Activated CD8-positive, alpha-beta memory T cell treated with anti-CD3 and anti-CD28 coated beads, Interleukin-2, amount 10 ng/mL, durations not matched to agents 7 days and 5 days (primary cell): ENCODE results near the gene MIGA2. TPM values are rescaled to one million over a fixed set of nuclear protein-coding genes. Genes with fewer than 3 reads are reported as not detected.
"Not testable (repeated sequence)": the region's sequence is repeated elsewhere in the genome, so short reads cannot be mapped to it uniquely, and the experiment has no call there.

Experiments
- ATAC-seq: fragments of 150-1000 bp; cut with Tn5 transposase; one replicate; pipeline ENCODE4 v1.10.0; 2021; ENCODE audit warnings: moderate library complexity
- CTCF ChIA-PET: fragments of 350-600 bp; sonication (Branson Sonifier 250); formaldehyde crosslinking; loops from one replicate; lab custom pipeline; 2021; ENCODE audit warnings: antibody characterized with exemption; lab: Charles Lee
- DNase-seq: peaks from one replicate; pipeline ENCODE4 v3.0.0-alpha.2; 2020
- H3K27ac Mint-ChIP-seq: one replicate; pipeline ENCODE4 v1.8.0; 2021; ENCODE audit warnings: mild to moderate bottlenecking, mixed read lengths
- H3K27me3 Mint-ChIP-seq: one replicate; pipeline ENCODE4 v1.8.0; 2021; ENCODE audit warnings: mixed read lengths
- H3K36me3 Mint-ChIP-seq: one replicate; pipeline ENCODE4 v1.8.0; 2021; ENCODE audit warnings: mild to moderate bottlenecking, mixed read lengths
- H3K4me1 Mint-ChIP-seq: one replicate; pipeline ENCODE4 v1.8.0; 2021; ENCODE audit warnings: mixed read lengths
- H3K4me3 Mint-ChIP-seq: one replicate; pipeline ENCODE4 v1.8.0; 2021; ENCODE audit warnings: mild to moderate bottlenecking, moderate library complexity, mixed read lengths
- H3K9me3 Mint-ChIP-seq: one replicate; pipeline ENCODE4 v1.8.0; 2022; ENCODE audit warnings: low read depth, mixed read lengths
- total RNA-seq, 2 experiments: library from RNA; stranded (reverse); gene quantifications; one replicate each; pipeline ENCODE4 v1.2.3, GENCODE V29; 2021

MIGA2 gene
- total RNA-seq, 2 experiments from 2014 or later = 39.3 to 51.3 TPM

DNA sequence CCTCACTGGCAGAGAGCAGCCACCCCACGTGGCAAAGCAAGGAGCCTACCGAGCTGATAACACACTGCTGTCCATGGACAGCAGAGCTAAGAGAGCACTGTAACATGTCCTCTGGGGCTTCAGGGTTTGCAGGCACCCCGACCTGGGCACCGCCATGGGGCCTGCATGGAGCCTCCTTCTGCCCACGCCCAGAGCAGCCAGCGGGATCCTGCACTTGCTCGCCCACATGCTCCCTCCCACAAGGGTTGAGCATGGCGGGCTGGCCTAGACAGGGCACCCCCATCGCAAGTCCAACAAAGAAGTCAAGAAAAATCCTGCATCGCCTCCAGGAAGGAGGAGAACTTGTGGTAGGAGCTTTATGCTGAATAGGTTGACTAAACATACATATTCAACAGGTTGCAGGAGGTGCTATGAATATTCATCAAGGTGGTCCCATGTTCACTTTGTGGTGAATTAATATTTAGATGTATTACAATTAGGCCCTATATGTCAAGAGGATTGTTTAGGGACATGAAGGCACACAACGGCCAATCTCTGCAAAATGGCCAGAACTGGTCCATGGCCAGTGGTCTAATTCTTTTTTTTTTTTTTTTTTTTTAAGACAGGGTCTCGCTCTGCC lies 3.8 kb upstream of the MIGA2 start:
- no peak for DNase-seq
- H3K36me3 Mint-ChIP-seq = no peaks in the 10 kb centered on the region
- H3K27ac Mint-ChIP-seq = no peak overlapping the region
- H3K9me3 Mint-ChIP-seq = no peaks in the 10 kb centered on the region
- ATAC-seq = no peak
- no peaks in the 10 kb centered on the region for H3K27me3 Mint-ChIP-seq
- H3K4me3 Mint-ChIP-seq = no peak overlapping the region
- H3K4me1 Mint-ChIP-seq = peaks cover 18% of the 10 kb centered on the region
- CTCF ChIA-PET = no interaction called here

DNA sequence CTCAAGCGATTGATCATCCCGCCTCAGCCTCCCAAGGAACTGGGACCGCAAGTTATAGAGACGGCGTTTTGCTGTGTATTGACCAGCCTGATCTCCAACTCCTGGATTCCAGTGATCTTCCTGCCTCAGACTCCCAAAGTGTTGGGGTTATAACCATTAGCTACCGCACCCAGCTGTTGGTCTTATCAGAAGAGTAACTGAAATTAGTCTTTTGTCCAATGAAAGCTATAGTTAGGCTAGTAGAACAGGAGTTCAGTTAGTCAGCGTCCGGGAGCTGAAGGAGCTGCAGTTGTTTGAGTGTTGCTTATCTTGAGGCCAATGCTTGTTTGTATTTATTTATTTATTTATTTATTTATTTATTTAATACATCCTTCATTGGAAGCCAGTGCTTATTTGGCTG lies 3.2 kb upstream of the MIGA2 start:
- CTCF ChIA-PET = no interaction called here
- no peaks in the 10 kb centered on the region for H3K9me3 Mint-ChIP-seq
- no peaks in the 10 kb centered on the region for H3K36me3 Mint-ChIP-seq
- H3K27ac Mint-ChIP-seq = no peak overlapping the region
- DNase-seq (no peak), ATAC-seq (no peak)
- H3K4me3 Mint-ChIP-seq = no peak overlapping the region
- H3K27me3 Mint-ChIP-seq = no peaks in the 10 kb centered on the region
- peaks cover 24% of the 10 kb centered on the region for H3K4me1 Mint-ChIP-seq

DNA sequence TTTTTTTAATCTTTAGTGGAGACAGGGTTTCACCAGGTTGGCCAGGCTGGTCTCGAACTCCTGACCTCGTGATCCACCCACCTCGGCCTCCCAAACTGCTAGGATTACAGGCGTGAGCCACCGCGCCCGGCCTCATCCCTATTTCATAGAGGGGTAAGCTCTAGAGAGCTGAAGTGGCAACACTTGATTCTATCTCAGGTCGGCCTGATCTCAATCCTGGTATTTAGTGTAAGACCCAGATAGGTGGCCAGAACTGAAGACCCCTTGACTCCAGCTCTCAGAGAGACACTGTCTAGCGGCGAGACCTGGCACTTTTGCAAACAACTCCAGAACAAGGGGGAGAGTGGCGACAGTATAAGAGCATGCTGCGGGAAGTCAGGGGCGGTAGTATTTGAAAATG lies 588 bp upstream of the MIGA2 start:
- not testable (repeated sequence) for DNase-seq, ATAC-seq, H3K27me3 Mint-ChIP-seq, H3K9me3 Mint-ChIP-seq, H3K36me3 Mint-ChIP-seq
- CTCF ChIA-PET = interaction anchor here (1.0 to 1.1 kb wide), 2 partner anchors 9 to 217 kb away, joined by 3 to 4 read pairs; partner anchors contain the start of gene ENDOG
- Mint-ChIP-seq H3K4me3 (peak overlapping the region; percentile 93), H3K4me1 (peaks cover 24% of the 10 kb centered on the region), H3K27ac (peak overlapping the region; percentile 79)

GRCh38 chr9:129036923-129037766 lies 719 bp downstream of the MIGA2 start:
- H3K9me3 Mint-ChIP-seq = no peaks in the 10 kb centered on the region

DNA sequence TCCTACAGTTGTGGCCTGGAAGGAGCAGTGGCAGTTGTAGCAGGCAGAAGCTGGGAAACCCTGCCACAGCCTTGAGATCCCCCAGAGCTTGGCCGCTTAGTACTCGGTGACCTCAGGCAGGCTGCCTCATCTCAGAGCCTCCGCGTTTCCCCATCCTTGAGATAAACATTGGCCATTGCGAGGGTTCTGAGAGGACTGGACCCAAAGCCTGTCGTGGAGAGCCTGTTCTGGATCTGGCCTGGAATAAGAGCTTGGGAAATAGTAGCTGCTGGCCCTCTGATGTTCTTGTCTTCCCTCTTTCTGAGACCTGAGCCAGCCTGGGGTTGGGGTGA lies 1.3 kb downstream of the MIGA2 start:
- CTCF ChIA-PET = no interaction called here
- Mint-ChIP-seq H3K4me3 (peak overlapping the region; percentile 93), H3K27ac (no peak overlapping the region), H3K9me3 (no peaks in the 10 kb centered on the region), H3K36me3 (peaks cover 7% of the 10 kb centered on the region), H3K4me1 (peaks cover 24% of the 10 kb centered on the region), H3K27me3 (no peaks in the 10 kb centered on the region)
- ATAC-seq = no peak
- no peak for DNase-seq

More at GRCh38 chr9:129036923-129037766, 719 bp downstream of the MIGA2 start:
- Mint-ChIP-seq H3K27ac (peak overlapping the region; percentile 79), H3K4me1 (peaks cover 24% of the 10 kb centered on the region), H3K36me3 (peaks cover 4% of the 10 kb centered on the region), H3K4me3 (peak overlapping the region; percentile 93), H3K27me3 (no peaks in the 10 kb centered on the region)
- CTCF ChIA-PET = interaction anchor here (0.6 to 1.1 kb wide), 3 partner anchors 10 to 219 kb away, joined by 3 to 4 read pairs (median 3); partner anchors contain the start of genes DOLPP1 and ENDOG
- no peak for DNase-seq
- ATAC-seq = no peak

DNA sequence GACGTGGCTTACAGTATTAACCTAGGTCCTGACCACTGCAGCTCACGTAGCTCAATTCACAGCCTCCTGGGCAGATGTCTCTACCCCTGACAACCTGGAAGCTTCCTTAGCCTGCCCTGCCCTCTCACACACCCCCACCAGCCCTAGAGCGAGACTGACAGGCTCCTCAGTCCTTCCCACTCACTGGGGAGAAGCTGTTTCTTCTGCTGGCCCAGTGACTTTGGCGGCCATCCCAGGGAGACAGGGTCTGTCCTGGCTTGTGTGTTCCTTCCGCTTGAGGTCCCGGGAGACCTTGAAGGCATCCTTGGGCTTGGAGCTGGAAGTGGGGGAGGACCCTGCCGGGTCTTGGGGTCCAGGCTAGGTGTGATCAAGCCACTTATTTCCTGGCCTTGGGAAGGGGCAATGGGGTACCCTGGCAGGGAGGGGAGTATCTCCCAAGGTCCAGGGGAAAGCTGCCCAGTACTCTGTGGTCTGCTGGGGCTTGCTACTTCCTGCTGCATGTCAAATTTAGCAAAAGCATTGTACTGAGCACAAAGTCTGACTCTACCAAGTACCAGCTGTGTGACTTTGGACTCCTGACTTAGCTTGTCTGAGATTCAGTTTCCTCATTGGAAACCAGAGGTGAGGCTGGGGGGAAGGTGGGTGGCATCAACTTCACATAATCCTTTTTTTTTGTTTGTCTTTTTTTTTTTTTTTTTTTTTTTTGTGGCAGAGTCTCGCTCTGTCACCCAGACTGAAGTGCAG lies 1.9 kb downstream of the MIGA2 start:
- H3K36me3 Mint-ChIP-seq = peaks cover 7% of the 10 kb centered on the region
- CTCF ChIA-PET = interaction anchor here (1.1 to 1.3 kb wide), 2 partner anchors 31 to 42 kb away, joined by 3 to 5 read pairs; partner anchors contain the start of gene DOLPP1
- peaks cover 24% of the 10 kb centered on the region for H3K4me1 Mint-ChIP-seq
- H3K9me3 Mint-ChIP-seq = no peaks in the 10 kb centered on the region
- H3K27me3 Mint-ChIP-seq = no peaks in the 10 kb centered on the region
- no peak for DNase-seq
- H3K4me3 Mint-ChIP-seq = peak overlapping the region; percentile 93
- ATAC-seq = no peak
- no peak overlapping the region for H3K27ac Mint-ChIP-seq

DNA sequence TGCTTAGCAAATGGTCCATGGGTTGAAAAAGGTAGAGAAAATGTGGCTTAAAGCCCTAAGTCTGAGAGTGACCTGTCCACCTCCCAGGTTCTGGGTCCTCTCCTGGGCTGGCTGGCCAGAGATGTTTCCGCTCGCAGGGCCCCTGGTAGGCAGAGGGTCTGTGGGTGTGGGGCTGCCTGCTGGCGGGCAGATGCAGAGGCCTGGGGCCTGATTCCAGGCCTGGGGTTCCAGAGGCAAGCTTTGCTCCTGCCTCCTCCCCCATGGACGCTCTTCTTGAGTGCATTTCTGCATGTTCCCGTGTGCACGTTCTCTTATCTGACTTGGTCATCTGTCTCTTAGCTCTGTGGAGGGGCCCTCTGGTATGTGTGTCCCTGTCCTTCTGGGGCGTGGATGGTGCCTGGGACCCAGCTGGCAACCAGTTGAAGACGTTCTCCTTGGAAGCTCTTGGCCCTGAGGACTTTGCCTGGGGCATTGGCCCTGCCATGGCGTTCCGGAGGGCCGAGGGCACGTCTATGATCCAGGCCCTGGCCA lies 3.8 kb downstream of the MIGA2 start:
- no peak overlapping the region for H3K4me3 Mint-ChIP-seq
- no peak overlapping the region for H3K27ac Mint-ChIP-seq

GRCh38 chr9:129042016-129042415 lies 5.6 kb downstream of the MIGA2 start:
- Mint-ChIP-seq H3K27ac (no peak overlapping the region), H3K36me3 (peaks cover 11% of the 10 kb centered on the region), H3K4me3 (no peak overlapping the region), H3K4me1 (peaks cover 17% of the 10 kb centered on the region), H3K27me3 (no peaks in the 10 kb centered on the region), H3K9me3 (no peaks in the 10 kb centered on the region)
- ATAC-seq (no peak), DNase-seq (no peak)
- CTCF ChIA-PET = interaction anchor here (1.4 kb wide), 1 partner anchor 14 kb away, joined by 4 read pairs; the partner anchor contains the start of gene SH3GLB2

More for the DNA sequence above, 3.8 kb downstream of the MIGA2 start:
- CTCF ChIA-PET = no interaction called here
- ATAC-seq = no peak
- H3K4me1 Mint-ChIP-seq = peaks cover 24% of the 10 kb centered on the region
- no peak for DNase-seq
- peaks cover 11% of the 10 kb centered on the region for H3K36me3 Mint-ChIP-seq
- no peaks in the 10 kb centered on the region for H3K27me3 Mint-ChIP-seq
- no peaks in the 10 kb centered on the region for H3K9me3 Mint-ChIP-seq

GRCh38 chr9:129052592-129052991 lies 16.2 kb downstream of the MIGA2 start:
- Mint-ChIP-seq H3K27me3 (no peaks in the 10 kb centered on the region), H3K36me3 (peaks cover 4% of the 10 kb centered on the region), H3K27ac (no peak overlapping the region), H3K4me3 (no peak overlapping the region), H3K4me1 (no peaks in the 10 kb centered on the region), H3K9me3 (no peaks in the 10 kb centered on the region)
- ATAC-seq (no peak), DNase-seq (no peak)
- CTCF ChIA-PET = no interaction called here

DNA sequence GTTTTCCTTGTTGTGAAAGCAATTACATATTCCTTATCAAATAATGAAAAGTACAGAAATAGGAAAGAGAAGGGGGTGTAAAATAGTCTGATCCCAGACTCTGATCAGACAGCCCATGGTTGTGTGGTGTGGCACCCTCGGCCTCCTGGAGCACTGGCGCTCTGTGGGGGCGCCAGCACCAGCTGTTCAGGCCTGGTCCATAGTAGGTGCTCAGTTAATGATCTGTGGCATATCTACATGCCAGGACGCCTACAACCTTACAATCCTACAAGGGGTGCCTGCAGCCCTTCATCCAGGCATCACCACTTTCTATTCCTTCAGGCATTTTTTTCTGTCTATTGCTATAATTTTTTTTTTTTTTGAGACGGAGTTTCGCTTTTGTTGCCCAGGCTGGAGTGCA lies 16.6 kb downstream of the MIGA2 start:
- Mint-ChIP-seq H3K4me3 (no peak overlapping the region), H3K27me3 (no peaks in the 10 kb centered on the region), H3K4me1 (no peaks in the 10 kb centered on the region), H3K36me3 (peaks cover 4% of the 10 kb centered on the region), H3K27ac (no peak overlapping the region), H3K9me3 (no peaks in the 10 kb centered on the region)
- ATAC-seq (no peak), DNase-seq (no peak)
- CTCF ChIA-PET = no interaction called here

DNA sequence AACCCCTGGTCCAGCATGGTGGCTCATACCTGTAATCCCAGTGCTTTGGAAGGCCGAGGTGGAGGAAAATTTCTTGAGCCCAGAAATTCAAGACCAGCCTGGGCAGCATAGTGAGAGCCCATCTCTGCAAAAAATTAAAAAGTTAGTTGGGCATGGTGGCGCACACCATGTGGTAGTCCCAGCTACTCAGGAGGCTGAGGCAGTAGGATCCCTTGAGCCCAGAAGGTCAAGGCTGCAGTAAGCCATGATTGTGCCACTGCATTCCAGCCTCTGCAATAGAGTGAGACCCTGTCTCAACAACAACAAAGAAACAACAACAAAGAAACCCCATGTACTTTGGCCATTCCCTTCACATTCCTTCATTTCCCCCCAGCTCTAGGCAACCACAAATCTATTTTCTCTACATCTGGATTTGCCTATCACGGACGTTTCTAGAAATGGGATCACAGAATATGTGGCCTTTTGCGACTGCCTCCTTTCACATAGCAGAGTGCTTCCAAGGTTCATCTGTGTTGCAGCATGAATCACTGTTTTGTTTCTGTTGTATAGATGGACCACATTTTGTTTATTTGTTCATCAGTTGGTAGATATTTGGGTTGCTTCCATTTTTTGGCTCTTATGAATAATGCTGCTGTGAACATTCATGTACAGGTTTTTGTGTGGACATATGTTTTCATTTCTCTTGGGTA lies 17.9 kb downstream of the MIGA2 start:
- no peaks in the 10 kb centered on the region for H3K27me3 Mint-ChIP-seq
- no peaks in the 10 kb centered on the region for H3K4me1 Mint-ChIP-seq
- no peak overlapping the region for H3K4me3 Mint-ChIP-seq
- no peak overlapping the region for H3K27ac Mint-ChIP-seq
- DNase-seq (no peak), ATAC-seq (no peak)
- CTCF ChIA-PET = no interaction called here
- H3K36me3 Mint-ChIP-seq = peaks cover 4% of the 10 kb centered on the region
- no peaks in the 10 kb centered on the region for H3K9me3 Mint-ChIP-seq

GRCh38 chr9:129058965-129059795 lies 22.8 kb downstream of the MIGA2 start:
- no peaks in the 10 kb centered on the region for H3K27me3 Mint-ChIP-seq
- no peak overlapping the region for H3K27ac Mint-ChIP-seq
- no peaks in the 10 kb centered on the region for H3K9me3 Mint-ChIP-seq
- ATAC-seq = no peak
- CTCF ChIA-PET = no interaction called here
- H3K36me3 Mint-ChIP-seq = peaks cover 10% of the 10 kb centered on the region
- H3K4me1 Mint-ChIP-seq = no peaks in the 10 kb centered on the region
- no peak overlapping the region for H3K4me3 Mint-ChIP-seq
- no peak for DNase-seq
